Measurements from ENCODE around the gene GRAMD1B. TPM values are rescaled to one million over a fixed set of nuclear protein-coding genes. Genes with fewer than 3 reads are reported as not detected.

Gene GRAMD1B
- total RNA-seq, 2 donors from 2014 or later = 28.8 to 39.6 TPM

DNA sequence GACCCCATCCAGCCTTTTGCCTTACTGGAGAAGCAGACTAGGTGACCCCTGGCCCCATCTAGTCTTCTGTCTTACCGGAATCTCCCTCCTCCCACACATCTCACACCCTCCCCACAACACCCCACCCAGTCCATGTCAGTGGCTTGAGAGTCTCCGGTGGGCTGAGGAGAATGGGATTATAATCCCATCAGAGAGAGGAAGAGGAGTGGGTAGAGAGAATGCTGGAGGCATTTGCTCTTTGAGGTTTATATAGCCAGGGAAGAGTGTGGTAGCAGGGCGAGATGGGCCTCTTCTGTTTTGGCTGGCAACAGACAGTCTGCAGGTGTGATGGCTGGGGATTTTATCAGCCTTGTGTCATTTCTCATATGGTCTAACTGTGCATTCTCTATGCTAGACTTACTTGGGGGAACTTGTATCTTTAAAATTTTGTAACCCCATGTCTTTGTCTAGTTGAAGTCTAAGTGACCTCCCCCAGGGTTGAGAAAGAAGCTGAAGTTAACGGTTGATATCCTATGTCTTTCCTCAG is 50.3 kb downstream of the GRAMD1B start:
- H3K9me3 Mint-ChIP-seq = no peaks in the 10 kb centered on the region
- WGBS, 2 experiments (ENCODE audit: insufficient coverage in 1 of 2, insufficient read length in 1 of 2) = 73 to 95% methylated on average over 2 to 4 of the region's 4 CpGs
- H3K9ac ChIP-seq (ENCODE audit: extremely low read depth, low read length, poor library complexity, severe bottlenecking) = no peak overlapping the region
- peaks cover 10% of the 10 kb centered on the region for H3K4me1 ChIP-seq (ENCODE audit: control insufficient read depth, insufficient read depth, low read length)
- H3K27me3 ChIP-seq (ENCODE audit: control insufficient read depth, insufficient read depth, low read length, poor library complexity, severe bottlenecking) = no peaks in the 10 kb centered on the region
- no peak overlapping the region for H3K4me3 Mint-ChIP-seq
- H3K36me3 ChIP-seq (ENCODE audit: control insufficient read depth, insufficient read depth, low read length) = peaks cover 63% of the 10 kb centered on the region
- no peak overlapping the region for H3K4me3 ChIP-seq (ENCODE audit: low read length)
- H3K4me1 Mint-ChIP-seq = peaks cover 10% of the 10 kb centered on the region
- DNase-seq = no peak
- H3K27me3 Mint-ChIP-seq (ENCODE audit: insufficient read depth) = no peaks in the 10 kb centered on the region
- H3K9me3 ChIP-seq (ENCODE audit: control insufficient read depth, low read length) = no peaks in the 10 kb centered on the region
- no peak overlapping the region for H3K27ac Mint-ChIP-seq
- H3K27ac ChIP-seq (ENCODE audit: low read depth, low read length) = no peak overlapping the region
- peaks cover 6% of the 10 kb centered on the region for H3K36me3 Mint-ChIP-seq (ENCODE audit: low read depth)
- TF ChIP-seq, protein P1, sequence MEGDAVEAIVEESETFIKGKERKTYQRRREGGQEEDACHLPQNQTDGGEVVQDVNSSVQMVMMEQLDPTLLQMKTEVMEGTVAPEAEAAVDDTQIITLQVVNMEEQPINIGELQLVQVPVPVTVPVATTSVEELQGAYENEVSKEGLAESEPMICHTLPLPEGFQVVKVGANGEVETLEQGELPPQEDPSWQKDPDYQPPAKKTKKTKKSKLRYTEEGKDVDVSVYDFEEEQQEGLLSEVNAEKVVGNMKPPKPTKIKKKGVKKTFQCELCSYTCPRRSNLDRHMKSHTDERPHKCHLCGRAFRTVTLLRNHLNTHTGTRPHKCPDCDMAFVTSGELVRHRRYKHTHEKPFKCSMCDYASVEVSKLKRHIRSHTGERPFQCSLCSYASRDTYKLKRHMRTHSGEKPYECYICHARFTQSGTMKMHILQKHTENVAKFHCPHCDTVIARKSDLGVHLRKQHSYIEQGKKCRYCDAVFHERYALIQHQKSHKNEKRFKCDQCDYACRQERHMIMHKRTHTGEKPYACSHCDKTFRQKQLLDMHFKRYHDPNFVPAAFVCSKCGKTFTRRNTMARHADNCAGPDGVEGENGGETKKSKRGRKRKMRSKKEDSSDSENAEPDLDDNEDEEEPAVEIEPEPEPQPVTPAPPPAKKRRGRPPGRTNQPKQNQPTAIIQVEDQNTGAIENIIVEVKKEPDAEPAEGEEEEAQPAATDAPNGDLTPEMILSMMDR (conservative IDR thresholded peaks at IDR 0.05) = no peak

DNA sequence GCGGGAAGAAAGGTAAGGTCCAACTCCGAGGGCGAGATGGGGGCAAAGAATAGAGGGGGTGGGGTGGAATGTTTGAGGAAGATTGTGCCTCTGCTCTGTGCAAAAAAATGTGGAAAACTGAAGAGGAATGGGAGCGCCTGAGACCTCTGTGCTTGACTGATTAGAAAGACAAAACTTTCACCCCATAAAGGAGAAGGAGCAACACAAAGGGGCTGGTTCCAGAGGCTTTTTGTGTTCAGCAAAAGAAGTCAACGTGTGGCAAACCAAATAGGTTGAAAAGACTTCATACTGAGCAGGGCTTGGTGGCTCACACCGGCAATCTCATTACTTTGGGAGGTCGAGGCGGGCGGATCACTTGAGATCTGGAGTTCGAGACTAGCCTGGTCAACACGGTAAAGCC is 50.8 kb downstream of the GRAMD1B start:
- DNase-seq = no peak
- no peak overlapping the region for H3K4me3 Mint-ChIP-seq
- 86 to 89% methylated on average over 11 of the region's 11 CpGs for WGBS, 2 experiments (ENCODE audit: insufficient coverage in 1 of 2, insufficient read length in 1 of 2)

DNA sequence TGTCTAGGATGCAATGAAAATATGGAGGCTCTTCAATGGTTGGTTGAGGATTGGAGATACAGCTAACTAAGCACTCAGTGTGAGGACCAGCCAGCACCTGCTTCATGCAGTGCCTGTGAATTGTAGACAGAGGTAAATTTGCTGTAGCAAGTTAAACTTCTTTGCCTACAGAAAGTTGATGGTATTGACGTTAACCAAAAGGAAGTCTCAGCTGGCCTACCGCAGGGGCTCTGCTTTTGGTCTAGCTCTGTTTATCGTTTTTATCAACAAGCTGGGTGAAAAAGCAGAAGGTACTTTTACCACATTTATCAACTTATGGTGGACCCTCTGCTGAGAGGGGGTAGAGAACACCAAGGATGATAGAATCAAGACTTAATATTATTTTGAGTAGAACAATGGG is 51.6 kb downstream of the GRAMD1B start:
- DNase-seq = no peak
- Histone ChIP-seq H3K9me3 (ENCODE audit: control insufficient read depth, low read length) (no peaks in the 10 kb centered on the region), H3K36me3 (ENCODE audit: control insufficient read depth, insufficient read depth, low read length) (peaks cover 63% of the 10 kb centered on the region), H3K27ac (ENCODE audit: low read depth, low read length) (no peak overlapping the region), H3K4me3 (ENCODE audit: low read length) (no peak overlapping the region), H3K9ac (ENCODE audit: extremely low read depth, low read length, poor library complexity, severe bottlenecking) (no peak overlapping the region), H3K4me1 (ENCODE audit: control insufficient read depth, insufficient read depth, low read length) (peaks cover 4% of the 10 kb centered on the region), H3K27me3 (ENCODE audit: control insufficient read depth, insufficient read depth, low read length, poor library complexity, severe bottlenecking) (no peaks in the 10 kb centered on the region)
- peaks cover 10% of the 10 kb centered on the region for H3K36me3 Mint-ChIP-seq (ENCODE audit: low read depth)
- TF ChIP-seq, protein P1 (conservative IDR thresholded peaks at IDR 0.05) = no peak
- H3K9me3 Mint-ChIP-seq = no peaks in the 10 kb centered on the region
- 92 to 93% methylated on average over 2 to 3 of the region's 3 CpGs for WGBS, 2 experiments (ENCODE audit: insufficient coverage in 1 of 2, insufficient read length in 1 of 2)
- no peak overlapping the region for H3K27ac Mint-ChIP-seq
- no peaks in the 10 kb centered on the region for H3K27me3 Mint-ChIP-seq (ENCODE audit: insufficient read depth)
- H3K4me3 Mint-ChIP-seq = no peak overlapping the region
- H3K4me1 Mint-ChIP-seq = peaks cover 2% of the 10 kb centered on the region

More for the DNA sequence above, 50.8 kb downstream of the GRAMD1B start:
- Histone ChIP-seq H3K27ac (ENCODE audit: low read depth, low read length) (no peak overlapping the region), H3K9ac (ENCODE audit: extremely low read depth, low read length, poor library complexity, severe bottlenecking) (no peak overlapping the region), H3K4me1 (ENCODE audit: control insufficient read depth, insufficient read depth, low read length) (peaks cover 5% of the 10 kb centered on the region), H3K36me3 (ENCODE audit: control insufficient read depth, insufficient read depth, low read length) (peaks cover 65% of the 10 kb centered on the region), H3K4me3 (ENCODE audit: low read length) (no peak overlapping the region), H3K27me3 (ENCODE audit: control insufficient read depth, insufficient read depth, low read length, poor library complexity, severe bottlenecking) (no peaks in the 10 kb centered on the region), H3K9me3 (ENCODE audit: control insufficient read depth, low read length) (no peaks in the 10 kb centered on the region)
- Mint-ChIP-seq H3K27ac (no peak overlapping the region), H3K4me1 (peaks cover 5% of the 10 kb centered on the region), H3K27me3 (ENCODE audit: insufficient read depth) (no peaks in the 10 kb centered on the region), H3K36me3 (ENCODE audit: low read depth) (peaks cover 8% of the 10 kb centered on the region), H3K9me3 (no peaks in the 10 kb centered on the region)
- TF ChIP-seq, protein P1 (conservative IDR thresholded peaks at IDR 0.05) = no peak
